IgD-negative memory B cell (primary cell): ENCODE results near the gene CAMP. TPM values are rescaled to one million over a fixed set of nuclear protein-coding genes. Genes with fewer than 3 reads are reported as not detected.
A peak's percentile ranks its signal among the peaks of the same experiment; 100 is the strongest.

Experiments used
- H3K27ac Mint-ChIP-seq, 3 donors: one replicate each; pipeline ENCODE4 v1.8.0; 2020 to 2022; ENCODE audit warnings: mild to moderate bottlenecking in 3 of 3, mixed read lengths in 3 of 3, moderate library complexity in 1 of 3
- H3K27me3 Mint-ChIP-seq: one replicate; pipeline ENCODE4 v1.8.0; 2021; ENCODE audit warnings: mixed read lengths
- H3K36me3 Mint-ChIP-seq: one replicate; pipeline ENCODE4 v1.8.0; 2020; ENCODE audit warnings: mild to moderate bottlenecking, mixed read lengths
- H3K4me1 Mint-ChIP-seq, 3 donors: one replicate each; pipeline ENCODE4 v1.8.0; 2020 to 2022; ENCODE audit warnings: mixed read lengths in 3 of 3, mild to moderate bottlenecking in 1 of 3
- H3K4me3 Mint-ChIP-seq, 4 donors: one replicate each; pipeline ENCODE4 v1.8.0; 2020 to 2022; ENCODE audit warnings: mild to moderate bottlenecking in 4 of 4, mixed read lengths in 4 of 4, moderate library complexity in 3 of 4
- H3K9me3 Mint-ChIP-seq, 3 donors: one replicate each; pipeline ENCODE4 v1.8.0; 2020 to 2021; ENCODE audit warnings: mixed read lengths in 3 of 3, mild to moderate bottlenecking in 1 of 3
- polyA plus RNA-seq: library from polyadenylated mRNA; unstranded; fragments of 300-500 nt; fragmentation: Illumina TruSeq; gene quantifications from one replicate; pipeline ENCODE4 v1.2.3, GENCODE V29; 2021

CAMP gene
- polyA plus RNA-seq, 1 donor from 2014 or later, result 1.1 TPM

GRCh38 chr3:48226939-48227338, 3.6 kb downstream of the CAMP start:
- Mint-ChIP-seq H3K27me3 (no peaks in the 10 kb centered on the region), H3K27ac (peak overlapping the region in 2 of 3 donors; percentile 31 to 88), H3K4me1 (peaks cover 39 to 54% (median 46%) of the 10 kb centered on the region in 3 donors), H3K36me3 (no peaks in the 10 kb centered on the region), H3K4me3 (peak overlapping the region in 3 of 4 donors; percentile 9 to 86 (median 74)), H3K9me3 (no peaks in the 10 kb centered on the region)

- no peaks in the 10 kb centered on the region for H3K9me3 Mint-ChIP-seq
- H3K36me3 Mint-ChIP-seq, result no peaks in the 10 kb centered on the region
- peak overlapping the region in 3 of 4 donors; percentile 8 to 87 (median 87) for H3K4me3 Mint-ChIP-seq
- no peaks in the 10 kb centered on the region for H3K27me3 Mint-ChIP-seq
- H3K4me1 Mint-ChIP-seq, result peaks cover 16 to 24% (median 19%) of the 10 kb centered on the region in 3 donors
- no peak overlapping the region for H3K27ac Mint-ChIP-seq
Observed at GRCh38 chr3:48232232-48232631, 8.9 kb downstream of the CAMP start.

GRCh38 chr3:48232734-48233133, 9.4 kb downstream of the CAMP start:
- H3K9me3 Mint-ChIP-seq, result no peaks in the 10 kb centered on the region
- no peaks in the 10 kb centered on the region for H3K27me3 Mint-ChIP-seq
- H3K27ac Mint-ChIP-seq, result peak overlapping the region in 1 of 3 donors; percentile 71
- H3K4me1 Mint-ChIP-seq, result peaks cover 14 to 21% (median 16%) of the 10 kb centered on the region in 3 donors
- peak overlapping the region in 2 of 4 donors; percentile 87 for H3K4me3 Mint-ChIP-seq
- no peaks in the 10 kb centered on the region for H3K36me3 Mint-ChIP-seq

- Mint-ChIP-seq H3K27ac (no peak overlapping the region), H3K27me3 (no peaks in the 10 kb centered on the region), H3K4me3 (peak overlapping the region in 2 of 4 donors; percentile 41 to 57), H3K36me3 (no peaks in the 10 kb centered on the region), H3K4me1 (peaks cover 14 to 17% (median 16%) of the 10 kb centered on the region in 3 donors), H3K9me3 (no peaks in the 10 kb centered on the region)
Observed at GRCh38 chr3:48233542-48233941, 10.2 kb downstream of the CAMP start.

GRCh38 chr3:48236531-48236930, 13.2 kb downstream of the CAMP start:
- H3K36me3 Mint-ChIP-seq, result no peaks in the 10 kb centered on the region
- H3K4me1 Mint-ChIP-seq, result peaks cover 16 to 26% (median 20%) of the 10 kb centered on the region in 3 donors
- no peaks in the 10 kb centered on the region for H3K27me3 Mint-ChIP-seq
- peak overlapping the region in 1 of 4 donors; percentile 75 for H3K4me3 Mint-ChIP-seq
- H3K27ac Mint-ChIP-seq, result peak overlapping the region in 1 of 3 donors; percentile 13
- no peaks in the 10 kb centered on the region for H3K9me3 Mint-ChIP-seq

- no peaks in the 10 kb centered on the region for H3K27me3 Mint-ChIP-seq
- H3K4me1 Mint-ChIP-seq, result peaks cover 5 to 11% (median 7%) of the 10 kb centered on the region in 3 donors
- peak overlapping the region in 1 of 4 donors; percentile 27 for H3K4me3 Mint-ChIP-seq
- H3K9me3 Mint-ChIP-seq, result no peaks in the 10 kb centered on the region
- no peak overlapping the region for H3K27ac Mint-ChIP-seq
- no peaks in the 10 kb centered on the region for H3K36me3 Mint-ChIP-seq
Observed at GRCh38 chr3:48238531-48239085, 15.3 kb downstream of the CAMP start.

- peaks cover 8 to 15% (median 10%) of the 10 kb centered on the region in 3 donors for H3K4me1 Mint-ChIP-seq
- peak overlapping the region; percentile 91 to 96 (median 94) for H3K4me3 Mint-ChIP-seq
- peaks cover 2% of the 10 kb centered on the region for H3K36me3 Mint-ChIP-seq
- H3K27ac Mint-ChIP-seq, result peak overlapping the region; percentile 93 to 94 (median 93)
- no peaks in the 10 kb centered on the region for H3K27me3 Mint-ChIP-seq
- H3K9me3 Mint-ChIP-seq, result no peaks in the 10 kb centered on the region
Observed at GRCh38 chr3:48240000-48240963, 17.0 kb downstream of the CAMP start.

GRCh38 chr3:48241796-48242455, 18.6 kb downstream of the CAMP start:
- Mint-ChIP-seq H3K9me3 (no peaks in the 10 kb centered on the region), H3K36me3 (peaks cover 2% of the 10 kb centered on the region), H3K4me3 (peak overlapping the region; percentile 91 to 96 (median 94)), H3K27me3 (no peaks in the 10 kb centered on the region), H3K4me1 (peaks cover 12 to 18% (median 12%) of the 10 kb centered on the region in 3 donors), H3K27ac (peak overlapping the region; percentile 63 to 94 (median 93))

GRCh38 chr3:48243886-48244285, 20.6 kb downstream of the CAMP start:
- H3K9me3 Mint-ChIP-seq, result no peaks in the 10 kb centered on the region
- H3K4me1 Mint-ChIP-seq, result peaks cover 15 to 23% (median 16%) of the 10 kb centered on the region in 3 donors
- no peak overlapping the region for H3K27ac Mint-ChIP-seq
- peaks cover 2% of the 10 kb centered on the region for H3K36me3 Mint-ChIP-seq
- no peaks in the 10 kb centered on the region for H3K27me3 Mint-ChIP-seq
- H3K4me3 Mint-ChIP-seq, result peak overlapping the region in 2 of 4 donors; percentile 8 to 9

GRCh38 chr3:48244461-48244860, 21.2 kb downstream of the CAMP start:
- H3K4me1 Mint-ChIP-seq, result peaks cover 15 to 23% (median 15%) of the 10 kb centered on the region in 3 donors
- H3K4me3 Mint-ChIP-seq, result peak overlapping the region in 2 of 4 donors; percentile 8 to 17
- H3K27ac Mint-ChIP-seq, result no peak overlapping the region
- peaks cover 2% of the 10 kb centered on the region for H3K36me3 Mint-ChIP-seq
- no peaks in the 10 kb centered on the region for H3K27me3 Mint-ChIP-seq
- H3K9me3 Mint-ChIP-seq, result no peaks in the 10 kb centered on the region

GRCh38 chr3:48245136-48245535, 21.8 kb downstream of the CAMP start:
- H3K9me3 Mint-ChIP-seq, result no peaks in the 10 kb centered on the region
- H3K4me3 Mint-ChIP-seq, result peak overlapping the region in 1 of 4 donors; percentile 8
- H3K27me3 Mint-ChIP-seq, result no peaks in the 10 kb centered on the region
- H3K27ac Mint-ChIP-seq, result no peak overlapping the region
- H3K4me1 Mint-ChIP-seq, result peaks cover 12 to 23% (median 14%) of the 10 kb centered on the region in 3 donors
- peaks cover 2% of the 10 kb centered on the region for H3K36me3 Mint-ChIP-seq

GRCh38 chr3:48247401-48247811, 24.1 kb downstream of the CAMP start:
- Mint-ChIP-seq H3K27ac (peak overlapping the region in 1 of 3 donors; percentile 68), H3K4me3 (peak overlapping the region in 1 of 4 donors; percentile 55), H3K9me3 (no peaks in the 10 kb centered on the region), H3K4me1 (peaks cover 10 to 18% (median 10%) of the 10 kb centered on the region in 3 donors), H3K27me3 (no peaks in the 10 kb centered on the region), H3K36me3 (peaks cover 2% of the 10 kb centered on the region)

GRCh38 chr3:48248095-48248850, 25.0 kb downstream of the CAMP start:
- Mint-ChIP-seq H3K9me3 (no peaks in the 10 kb centered on the region), H3K36me3 (peaks cover 2% of the 10 kb centered on the region), H3K27me3 (no peaks in the 10 kb centered on the region), H3K4me3 (no peak overlapping the region), H3K4me1 (peaks cover 9 to 18% (median 10%) of the 10 kb centered on the region in 3 donors), H3K27ac (no peak overlapping the region)

- H3K27me3 Mint-ChIP-seq, result no peaks in the 10 kb centered on the region
- H3K4me1 Mint-ChIP-seq, result peaks cover 7 to 15% (median 7%) of the 10 kb centered on the region in 3 donors
- H3K36me3 Mint-ChIP-seq, result peaks cover 16% of the 10 kb centered on the region
- peak overlapping the region in 2 of 3 donors; percentile 10 to 19 for H3K27ac Mint-ChIP-seq
- peaks cover 0 to 3% (median 1%) of the 10 kb centered on the region in 3 donors for H3K9me3 Mint-ChIP-seq
- no peak overlapping the region for H3K4me3 Mint-ChIP-seq
Observed at GRCh38 chr3:48256557-48256956, 33.3 kb downstream of the CAMP start.
